ENCODE data around the gene RXRA. TPM values are rescaled to one million over a fixed set of nuclear protein-coding genes. Genes with fewer than 3 reads are reported as not detected.

The RXRA gene
- total RNA-seq, 6 donors from 2014 or later = 43.8 to 92.7 (median 74.1) TPM

DNA sequence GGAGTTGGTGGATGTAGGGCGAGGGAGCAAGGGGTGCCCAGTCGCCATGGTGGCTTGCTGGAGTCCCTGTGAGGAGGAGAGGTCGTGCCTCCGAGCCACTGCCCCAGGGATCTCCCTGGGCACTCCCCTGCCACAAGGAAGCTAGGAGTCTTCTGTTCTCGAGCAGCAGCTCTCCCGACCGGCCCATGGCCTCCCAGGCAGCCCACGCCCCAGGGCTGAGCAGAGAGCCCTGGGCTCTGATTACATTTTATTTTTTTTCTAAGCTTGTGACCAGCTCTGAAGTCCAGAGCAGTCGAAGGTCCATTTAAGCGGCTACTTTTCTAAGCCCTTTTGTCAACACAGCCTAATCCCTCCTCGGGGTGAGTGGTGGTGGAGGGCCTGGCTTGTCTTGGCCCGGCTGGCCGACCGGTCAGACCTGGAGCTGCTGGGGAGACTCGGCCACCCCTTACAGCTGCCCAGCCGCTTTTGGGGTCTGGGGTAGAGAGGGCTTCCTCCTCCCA, 2.1 kb downstream of the RXRA start:
- H3K27ac ChIP-seq = peak overlapping the region; percentile 76 to 93 (median 88)
- peaks cover 68 to 86% (median 75%) of the 10 kb centered on the region in 4 donors for H3K4me1 ChIP-seq
- TF ChIP-seq POLR2A (IDR thresholded peaks at IDR 0.05) (peak in 1 of 4 donors; percentile 46), EP300 (IDR thresholded peaks at IDR 0.05) (no peak)
- DNase-seq (peak in 1 of 2 donors; percentile 62), ATAC-seq (ENCODE audit: low FRiP score in 2 of 2) (peak in 1 of 2 donors; percentile 0)
- no peaks in the 10 kb centered on the region for H3K27me3 ChIP-seq
- WGBS, 2 donors = 40 to 46% methylated on average over 14 to 16 of the region's 16 CpGs
- H3K36me3 ChIP-seq = no peaks in the 10 kb centered on the region
- H3K4me3 ChIP-seq = peak overlapping the region; percentile 35 to 85 (median 82)
- no peaks in the 10 kb centered on the region for H3K9me3 ChIP-seq

DNA sequence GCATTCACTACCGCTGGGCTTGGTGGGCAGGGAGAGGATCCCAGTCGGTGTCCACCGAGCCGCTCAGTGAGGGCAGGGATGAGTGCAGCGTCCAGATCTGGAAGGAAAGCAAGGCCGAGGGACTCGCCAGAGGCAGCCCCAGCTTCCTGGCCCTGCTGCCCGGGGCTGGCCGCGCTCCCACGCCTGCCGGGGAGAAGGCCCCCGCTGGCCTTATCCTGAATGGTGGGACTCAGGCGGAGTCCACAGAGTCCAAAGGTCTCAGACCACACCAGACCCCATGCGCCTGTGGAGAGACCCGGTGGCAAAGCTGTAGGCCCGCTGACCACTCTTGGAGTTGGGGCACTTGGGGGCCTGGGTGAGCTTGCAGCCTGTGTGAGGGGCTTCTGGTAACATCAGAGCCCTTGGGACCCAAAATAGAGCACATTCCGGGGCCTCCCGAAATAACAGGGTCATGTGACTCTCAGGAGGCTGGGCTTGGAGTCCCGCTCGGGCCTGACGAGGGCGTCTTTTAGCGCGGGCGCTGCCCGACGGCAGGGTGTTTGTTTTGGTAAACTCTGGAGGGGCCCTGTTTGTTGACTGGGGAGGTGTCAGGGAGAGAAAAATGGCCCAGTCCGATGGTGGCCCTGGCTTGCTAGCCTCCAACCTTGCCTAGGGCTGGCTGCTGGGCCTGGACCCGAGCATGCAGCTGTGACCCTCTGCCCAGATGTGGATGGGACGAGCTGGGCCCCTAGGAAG, 2.8 kb downstream of the RXRA start:
- Histone ChIP-seq H3K4me1 (peaks cover 72 to 87% (median 77%) of the 10 kb centered on the region in 4 donors), H3K4me3 (peak overlapping the region; percentile 5 to 85 (median 82)), H3K36me3 (no peaks in the 10 kb centered on the region), H3K9me3 (no peaks in the 10 kb centered on the region), H3K27ac (peak overlapping the region; percentile 76 to 93 (median 88)), H3K27me3 (no peaks in the 10 kb centered on the region)
- 58 to 60% methylated on average over 14 to 25 of the region's 31 CpGs for WGBS, 2 donors
- DNase-seq (peak; percentile 59 to 87), ATAC-seq (ENCODE audit: low FRiP score in 2 of 2) (peak in 1 of 2 donors; percentile 28)
- TF ChIP-seq POLR2A (IDR thresholded peaks at IDR 0.05) = no peak
- TF ChIP-seq, protein P1, sequence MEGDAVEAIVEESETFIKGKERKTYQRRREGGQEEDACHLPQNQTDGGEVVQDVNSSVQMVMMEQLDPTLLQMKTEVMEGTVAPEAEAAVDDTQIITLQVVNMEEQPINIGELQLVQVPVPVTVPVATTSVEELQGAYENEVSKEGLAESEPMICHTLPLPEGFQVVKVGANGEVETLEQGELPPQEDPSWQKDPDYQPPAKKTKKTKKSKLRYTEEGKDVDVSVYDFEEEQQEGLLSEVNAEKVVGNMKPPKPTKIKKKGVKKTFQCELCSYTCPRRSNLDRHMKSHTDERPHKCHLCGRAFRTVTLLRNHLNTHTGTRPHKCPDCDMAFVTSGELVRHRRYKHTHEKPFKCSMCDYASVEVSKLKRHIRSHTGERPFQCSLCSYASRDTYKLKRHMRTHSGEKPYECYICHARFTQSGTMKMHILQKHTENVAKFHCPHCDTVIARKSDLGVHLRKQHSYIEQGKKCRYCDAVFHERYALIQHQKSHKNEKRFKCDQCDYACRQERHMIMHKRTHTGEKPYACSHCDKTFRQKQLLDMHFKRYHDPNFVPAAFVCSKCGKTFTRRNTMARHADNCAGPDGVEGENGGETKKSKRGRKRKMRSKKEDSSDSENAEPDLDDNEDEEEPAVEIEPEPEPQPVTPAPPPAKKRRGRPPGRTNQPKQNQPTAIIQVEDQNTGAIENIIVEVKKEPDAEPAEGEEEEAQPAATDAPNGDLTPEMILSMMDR (IDR thresholded peaks at IDR 0.05) = no peak
- peak in 1 of 2 donors; percentile 27 for TF ChIP-seq POLR2AphosphoS5 (IDR thresholded peaks at IDR 0.05)
- TF ChIP-seq EP300 (IDR thresholded peaks at IDR 0.05) = no peak

DNA sequence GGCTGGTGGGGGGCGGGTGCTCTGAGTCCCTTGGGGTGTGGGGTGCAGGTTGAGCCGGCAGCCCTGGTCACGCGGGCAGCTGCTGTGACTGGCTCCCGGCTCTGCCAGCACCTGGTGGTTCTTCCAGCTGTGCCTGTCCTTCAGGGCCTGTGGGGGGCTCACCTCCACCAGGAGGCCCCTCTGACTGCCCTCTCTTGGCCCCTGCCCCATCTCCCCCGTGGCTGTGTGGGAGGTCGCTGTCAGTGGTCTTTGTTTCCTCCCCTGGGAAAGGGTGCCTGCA, 3.3 kb downstream of the RXRA start:
- Histone ChIP-seq H3K27me3 (no peaks in the 10 kb centered on the region), H3K36me3 (no peaks in the 10 kb centered on the region), H3K27ac (peak overlapping the region; percentile 76 to 93 (median 88)), H3K4me1 (peaks cover 72 to 87% (median 75%) of the 10 kb centered on the region in 4 donors), H3K4me3 (peak overlapping the region in 2 of 4 donors; percentile 82 to 83), H3K9me3 (no peaks in the 10 kb centered on the region)
- DNase-seq (peak in 1 of 2 donors; percentile 68), ATAC-seq (ENCODE audit: low FRiP score in 2 of 2) (no peak)
- WGBS, 2 donors = 54% methylated on average over 2 of the region's 7 CpGs; no CpG with 5 or more reads in 1 of the 2 donors
- TF ChIP-seq POLR2AphosphoS5 (IDR thresholded peaks at IDR 0.05) (no peak), POLR2A (IDR thresholded peaks at IDR 0.05) (no peak), EP300 (IDR thresholded peaks at IDR 0.05) (no peak)
- TF ChIP-seq, protein P1 (IDR thresholded peaks at IDR 0.05) = no peak

DNA sequence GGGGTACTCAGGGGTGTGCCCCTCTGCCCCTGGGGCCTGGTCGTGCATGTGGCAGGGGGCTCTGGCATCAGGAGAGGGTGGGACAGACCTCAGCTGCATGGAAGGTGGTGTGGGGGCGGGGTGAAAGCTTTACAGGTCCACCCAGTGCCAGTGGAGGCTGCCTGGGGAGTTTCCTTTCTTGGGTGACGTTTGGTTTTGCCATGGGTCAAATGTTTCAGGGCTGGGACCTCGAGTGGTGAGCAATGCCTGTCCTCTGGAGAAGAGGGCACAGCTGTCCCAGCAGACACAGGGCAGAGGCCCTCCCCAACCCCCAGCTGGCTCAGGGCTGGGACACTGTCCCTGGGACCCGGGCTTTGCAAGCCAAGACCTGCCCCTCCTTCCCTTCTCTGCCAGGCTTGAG, 3.6 kb downstream of the RXRA start:
- DNase-seq = peak; percentile 43 to 54
- TF ChIP-seq POLR2A (IDR thresholded peaks at IDR 0.05) = no peak
- no peak for TF ChIP-seq POLR2AphosphoS5 (IDR thresholded peaks at IDR 0.05)
- TF ChIP-seq, protein P1 (IDR thresholded peaks at IDR 0.05) = no peak
- no peak for TF ChIP-seq EP300 (IDR thresholded peaks at IDR 0.05)
- peak overlapping the region; percentile 76 to 93 (median 88) for H3K27ac ChIP-seq
- H3K4me3 ChIP-seq = peak overlapping the region in 2 of 4 donors; percentile 82 to 83
- peaks cover 68 to 86% (median 71%) of the 10 kb centered on the region in 4 donors for H3K4me1 ChIP-seq
- no peaks in the 10 kb centered on the region for H3K27me3 ChIP-seq
- no peaks in the 10 kb centered on the region for H3K9me3 ChIP-seq
- 20 to 42% methylated on average over 1 to 4 of the region's 5 CpGs for WGBS, 2 donors
- no peak for ATAC-seq (ENCODE audit: low FRiP score in 2 of 2)
- no peaks in the 10 kb centered on the region for H3K36me3 ChIP-seq

DNA sequence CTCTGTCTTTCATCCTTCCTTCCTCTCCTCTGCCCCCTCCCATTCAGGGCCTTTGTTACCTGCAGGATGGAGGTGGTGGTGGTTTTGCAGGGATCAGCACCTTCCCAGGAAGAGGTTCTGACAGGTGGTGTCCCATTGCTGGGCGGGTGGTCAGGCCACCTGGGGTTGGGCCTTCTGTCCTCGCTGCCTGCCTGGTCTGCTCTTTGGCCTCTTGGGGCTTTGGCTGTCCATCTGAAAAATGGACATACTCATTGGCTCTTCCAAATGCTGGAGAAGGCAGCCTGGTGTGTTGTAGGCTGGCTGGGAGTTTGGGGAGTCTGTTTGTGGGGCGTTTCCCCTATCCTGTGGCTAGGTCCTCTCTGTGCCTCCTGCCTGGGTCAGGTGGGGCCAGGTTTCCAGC, 4.3 kb downstream of the RXRA start:
- H3K36me3 ChIP-seq = no peaks in the 10 kb centered on the region
- peak overlapping the region in 1 of 4 donors; percentile 93 for H3K27ac ChIP-seq
- no peak for ATAC-seq (ENCODE audit: low FRiP score in 2 of 2)
- DNase-seq = no peak
- H3K9me3 ChIP-seq = no peaks in the 10 kb centered on the region
- TF ChIP-seq EP300 (IDR thresholded peaks at IDR 0.05) = no peak
- TF ChIP-seq POLR2A (IDR thresholded peaks at IDR 0.05) = no peak
- TF ChIP-seq POLR2AphosphoS5 (IDR thresholded peaks at IDR 0.05) = no peak
- TF ChIP-seq, protein P1 (IDR thresholded peaks at IDR 0.05) = no peak
- no peak overlapping the region for H3K4me3 ChIP-seq
- no peaks in the 10 kb centered on the region for H3K27me3 ChIP-seq
- peaks cover 66 to 84% (median 70%) of the 10 kb centered on the region in 4 donors for H3K4me1 ChIP-seq
- 84 to 92% methylated on average over 2 to 3 of the region's 3 CpGs for WGBS, 2 donors

All from upper lobe of left lung (tissue), 6 donors.